HepG2 (cell line): ENCODE data around the gene OR6C68. TPM values are rescaled to one million over a fixed set of nuclear protein-coding genes. Genes with fewer than 3 reads are reported as not detected.

Experiments
- ATAC-seq: fragments of 200-7000 bp; cut with Tn5 transposase; 3 replicates; pipeline ENCODE4 v1.9.1; 2020; ENCODE audit warnings: mild to moderate bottlenecking, moderate library complexity
- BruUV-seq: library from RNA; stranded (reverse); fragments of 400-500 nt; replicated peaks from 2 replicates; lab custom pipeline; 2021; lab: Mats Ljungman, UMichigan
- CTCF ChIA-PET: fragments of 300-600 bp; formaldehyde crosslinking; extraction: SDS; loops from one replicate; lab custom pipeline; 2021; ENCODE audit warnings: low total read pairs, inconsistent platforms, low intra/inter-chr PET ratio; lab: Yijun Ruan, JAX
- POLR2A ChIA-PET: fragments of 350-600 bp; sonication (Branson Sonifier 250); formaldehyde crosslinking; loops from one replicate; lab custom pipeline; 2020; ENCODE audit warnings: antibody characterized with exemption, inconsistent platforms; lab: Yijun Ruan, JAX
- DNase-seq: peaks from one replicate; pipeline ENCODE4 v3.0.0-alpha.2; 2015; ENCODE audit warnings: low spot score
- FAIRE-seq: peaks from 3 replicates; lab custom pipeline; 2011; peaks lifted over from hg19 to GRCh38; lab: Jason Lieb, UNC
- H2AFZ ChIP-seq: one replicate; pipeline ENCODE4 v1.6.1; 2011; ENCODE audit warnings: low read length, inconsistent platforms
- H3K27ac ChIP-seq: fragments of 300-600 bp; 3 replicates; pipeline ENCODE4 v1.8.0; 2011; ENCODE audit warnings: mixed run types, mild to moderate bottlenecking, mixed read lengths, low read length, inconsistent platforms; ENCODE audit not compliant: insufficient read depth; ENCODE audit errors: extremely low read length
- H3K27me3 ChIP-seq, 2 experiments: fragments of 200-600 bp in 1 of 2; 2 replicates in 1 of 2; 3 replicates in 1 of 2; pipeline versions ENCODE4 v1.6.0 to v1.8.0; 2011; ENCODE audit warnings: low read length in 2 of 2, mild to moderate bottlenecking in 2 of 2, moderate library complexity in 2 of 2, inconsistent platforms in 1 of 2; ENCODE audit not compliant: insufficient read depth in 2 of 2, control insufficient read depth in 1 of 2
- H3K36me3 ChIP-seq, 2 experiments: fragments of 200-600 bp in 1 of 2; replicated peaks in 1 of 2; 2 replicates in 1 of 2; 3 replicates in 1 of 2; pipeline versions ENCODE4 v1.5.1 to v1.8.0; 2011; ENCODE audit warnings: low read length in 2 of 2, inconsistent platforms in 1 of 2; ENCODE audit not compliant: insufficient read depth in 2 of 2, control insufficient read depth in 1 of 2
- H3K4me1 ChIP-seq: 2 replicates; pipeline ENCODE4 v1.5.1; 2012; ENCODE audit warnings: low read length, inconsistent platforms; ENCODE audit not compliant: insufficient read depth
- H3K4me2 ChIP-seq: 2 replicates; pipeline ENCODE4 v1.6.0; 2011; ENCODE audit warnings: low read depth, low read length, inconsistent platforms
- H3K4me3 ChIP-seq, 3 experiments: fragments of 200-600 bp in 1 of 3; sonication (generic), shearing (Covaris generic) in 1 of 3; replicated peaks in 1 of 3; 2 replicates each; pipeline ENCODE4 v1.5.1; 2011 to 2016; ENCODE audit warnings: low read length in 3 of 3, inconsistent platforms in 2 of 3, low read depth in 2 of 3, mild to moderate bottlenecking in 2 of 3, control low read depth in 1 of 3, mixed read lengths in 1 of 3; ENCODE audit not compliant: insufficient read depth in 1 of 3
- H3K79me2 ChIP-seq: one replicate; pipeline ENCODE4 v1.6.1; 2011; ENCODE audit warnings: low read length, inconsistent platforms; ENCODE audit not compliant: insufficient read depth
- H3K9ac ChIP-seq: 2 replicates; pipeline ENCODE4 v1.6.0; 2011; ENCODE audit warnings: mild to moderate bottlenecking, low read depth, low read length, inconsistent platforms; ENCODE audit not compliant: insufficient read depth
- H3K9me3 ChIP-seq: 2 replicates; pipeline ENCODE4 v1.5.1; 2012; ENCODE audit warnings: mild to moderate bottlenecking, low read length
- H4K20me1 ChIP-seq: 2 replicates; pipeline ENCODE4 v1.6.0; 2011; ENCODE audit warnings: inconsistent platforms, mild to moderate bottlenecking, low read length, moderate library complexity; ENCODE audit not compliant: insufficient read depth
- AGO1 ChIP-seq: fragments of 200-400 bp; formaldehyde crosslinking; IDR thresholded peaks from 2 replicates; pipeline ENCODE4 v1.6.1; 2017; ENCODE audit warnings: mild to moderate bottlenecking, low read depth, low read length, moderate library complexity; ENCODE audit not compliant: poor library complexity, severe bottlenecking
- AHDC1 ChIP-seq: sonication (generic); formaldehyde crosslinking; IDR thresholded peaks from 2 replicates; pipeline ENCODE4 v1.5.1; 2020; ENCODE audit warnings: mild to moderate bottlenecking, missing genetic modification reagents, borderline replicate concordance
- CBFB ChIP-seq: sonication (generic); formaldehyde crosslinking; IDR thresholded peaks from 2 replicates; pipeline ENCODE4 v1.4.0; 2020; ENCODE audit warnings: missing genetic modification reagents
- CBX1 ChIP-seq: IDR thresholded peaks from one replicate; pipeline ENCODE4 v1.6.1; 2016; ENCODE audit warnings: antibody characterized with exemption, low read depth
- IKZF4 ChIP-seq: sonication (generic); formaldehyde crosslinking; IDR thresholded peaks from 2 replicates; pipeline ENCODE4 v1.5.1; 2020; ENCODE audit warnings: borderline replicate concordance, mild to moderate bottlenecking, low read depth, missing genetic modification reagents; ENCODE audit errors: not compliant biosample characterization
- KLF16 ChIP-seq, 2 experiments: sonication (generic) in 1 of 2; formaldehyde crosslinking in 1 of 2; IDR thresholded peaks; 2 replicates each; pipeline versions ENCODE4 v1.6.1 to v1.8.0; 2016 to 2023; ENCODE audit warnings: missing genetic modification reagents in 2 of 2, missing compliant biosample characterization in 1 of 2
- MAFG ChIP-seq: sonication (generic); formaldehyde crosslinking; IDR thresholded peaks from 2 replicates; pipeline ENCODE4 v1.5.1; 2020; ENCODE audit warnings: mild to moderate bottlenecking, missing genetic modification reagents
- MEIS2 ChIP-seq: sonication (generic); formaldehyde crosslinking; IDR thresholded peaks from 2 replicates; pipeline ENCODE4 v1.9.0; 2021; ENCODE audit warnings: mild to moderate bottlenecking, missing genetic modification reagents
- NCOA2 ChIP-seq: sonication (generic); formaldehyde crosslinking; IDR thresholded peaks from 2 replicates; pipeline ENCODE4 v1.8.0; 2022; ENCODE audit warnings: inconsistent platforms
- RNF2 ChIP-seq: fragments of 450-650 bp; conservative IDR thresholded peaks from 2 replicates; pipeline ENCODE4 v1.6.1; 2016; ENCODE audit warnings: low read depth
- SETDB1 ChIP-seq: sonication (generic); formaldehyde crosslinking; IDR thresholded peaks from 2 replicates; pipeline ENCODE4 v1.5.1; 2020; ENCODE audit warnings: missing genetic modification reagents, mild to moderate bottlenecking, borderline replicate concordance
- SIN3B ChIP-seq: fragments of 150-350 bp; IDR thresholded peaks from 2 replicates; pipeline ENCODE4 v1.6.1; 2014; ENCODE audit warnings: low read length
- SRSF1 ChIP-seq: fragments of 200-400 bp; formaldehyde crosslinking; optimal IDR thresholded peaks from 2 replicates; pipeline ENCODE3; 2017; ENCODE audit warnings: mild to moderate bottlenecking, low read depth, low read length, moderate library complexity
- TEAD3 ChIP-seq: optimal IDR thresholded peaks from 2 replicates; pipeline ENCODE3; 2016; ENCODE audit warnings: borderline replicate concordance
- ZFY ChIP-seq: sonication (generic); formaldehyde crosslinking; IDR thresholded peaks from 2 replicates; pipeline ENCODE4 v1.4.0; 2020; ENCODE audit warnings: missing genetic modification reagents
- ZKSCAN8 ChIP-seq: IDR thresholded peaks from 2 replicates; pipeline ENCODE4 v1.6.1; 2016; ENCODE audit warnings: borderline replicate concordance, missing genetic modification reagents, missing compliant biosample characterization
- ZNF558 ChIP-seq: sonication (generic); formaldehyde crosslinking; IDR thresholded peaks from 2 replicates; pipeline ENCODE4 v1.9.0; 2022; ENCODE audit warnings: mild to moderate bottlenecking, missing genetic modification reagents, borderline replicate concordance
- WGBS: methylation state at CpG from one replicate; pipeline ENCODE4 v1.1.6; 2017; ENCODE audit warnings: low lambda C conversion rate; 5-methylcytosine and 5-hydroxymethylcytosine counted together
- in situ Hi-C: cut with HindIII; loops from 2 replicates; pipeline ENCODE4 v1.10.0; 2017; ENCODE audit warnings: low pct_unique_long_range_greater_than_20kb; ENCODE audit not compliant: extremely low pct_ligation_motif_present
- intact Hi-C: fragments of 100-400 bp; cut with micrococcal nuclease; formaldehyde crosslinking; loops from one replicate; pipeline ENCODE4 v1.10.0; 2022; ENCODE audit not compliant: unreplicated experiment
- polyA plus RNA-seq, 8 experiments: library from polyadenylated mRNA; depleted of rRNA in 3 of 8; stranded (reverse) in 7 of 8; unstranded in 1 of 8; fragments of >200 nt; fragmentation: Illumina TruSeq in 4 of 8; extraction: Trizol in 4 of 8; gene quantifications; 2 replicates each; pipeline versions ENCODE4 v1.2.1 to v1.2.3, GENCODE V29; 2011 to 2016; ENCODE audit warnings: low read depth in 4 of 8, missing spikeins in 1 of 8, mixed read lengths in 1 of 8; ENCODE audit not compliant: insufficient read depth in 1 of 8
- total RNA-seq, 5 experiments: library from RNA; depleted of rRNA; stranded (reverse); fragments of >200 nt; fragmentation: Illumina TruSeq; extraction: Trizol; gene quantifications; 2 replicates each; pipeline ENCODE4 v1.2.3, GENCODE V29; 2016; ENCODE audit warnings: low read depth in 1 of 5
- TF ChIP-seq, protein P1 (sequence below): sonication (generic); formaldehyde crosslinking; IDR thresholded peaks from 2 replicates; pipeline ENCODE4; 2020; ENCODE audit warnings: missing genetic modification reagents, mild to moderate bottlenecking, borderline replicate concordance

OR6C68 gene
- total and polyA plus RNA-seq, 2 of the 13 experiments (the other 11 are each of a cell fraction or from before 2014, with no cell fraction given): not detected

- Histone ChIP-seq H2AFZ (no peak overlapping the region), H3K27ac (no peak overlapping the region), H4K20me1 (no peaks in the 10 kb centered on the region), H3K79me2 (no peaks in the 10 kb centered on the region), H3K4me1 (no peaks in the 10 kb centered on the region), H3K9me3 (no peaks in the 10 kb centered on the region), H3K36me3 (no peaks in the 10 kb centered on the region), H3K27me3 (no peaks in the 10 kb centered on the region), H3K9ac (no peak overlapping the region), H3K4me3 (no peak overlapping the region), H3K4me2 (no peak overlapping the region)
- DNase-seq (no peak), ATAC-seq (no peak), FAIRE-seq (no peak)
- POLR2A ChIA-PET: no interaction called here
- in situ Hi-C loops: no loop called here
- 25% methylated on average over 2 of the region's 2 CpGs for WGBS
- CTCF ChIA-PET: no interaction called here
- no TSS peak for BruUV-seq
- intact Hi-C loops: no loop called here
- TF ChIP-seq, protein P1, sequence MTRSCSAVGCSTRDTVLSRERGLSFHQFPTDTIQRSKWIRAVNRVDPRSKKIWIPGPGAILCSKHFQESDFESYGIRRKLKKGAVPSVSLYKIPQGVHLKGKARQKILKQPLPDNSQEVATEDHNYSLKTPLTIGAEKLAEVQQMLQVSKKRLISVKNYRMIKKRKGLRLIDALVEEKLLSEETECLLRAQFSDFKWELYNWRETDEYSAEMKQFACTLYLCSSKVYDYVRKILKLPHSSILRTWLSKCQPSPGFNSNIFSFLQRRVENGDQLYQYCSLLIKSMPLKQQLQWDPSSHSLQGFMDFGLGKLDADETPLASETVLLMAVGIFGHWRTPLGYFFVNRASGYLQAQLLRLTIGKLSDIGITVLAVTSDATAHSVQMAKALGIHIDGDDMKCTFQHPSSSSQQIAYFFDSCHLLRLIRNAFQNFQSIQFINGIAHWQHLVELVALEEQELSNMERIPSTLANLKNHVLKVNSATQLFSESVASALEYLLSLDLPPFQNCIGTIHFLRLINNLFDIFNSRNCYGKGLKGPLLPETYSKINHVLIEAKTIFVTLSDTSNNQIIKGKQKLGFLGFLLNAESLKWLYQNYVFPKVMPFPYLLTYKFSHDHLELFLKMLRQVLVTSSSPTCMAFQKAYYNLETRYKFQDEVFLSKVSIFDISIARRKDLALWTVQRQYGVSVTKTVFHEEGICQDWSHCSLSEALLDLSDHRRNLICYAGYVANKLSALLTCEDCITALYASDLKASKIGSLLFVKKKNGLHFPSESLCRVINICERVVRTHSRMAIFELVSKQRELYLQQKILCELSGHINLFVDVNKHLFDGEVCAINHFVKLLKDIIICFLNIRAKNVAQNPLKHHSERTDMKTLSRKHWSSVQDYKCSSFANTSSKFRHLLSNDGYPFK (CRISPR knock-in tag): no peak
- no peak for TF ChIP-seq ZKSCAN8 (CRISPR knock-in tag)
- no peak for TF ChIP-seq MAFG (CRISPR knock-in tag)
- TF ChIP-seq NCOA2 (CRISPR knock-in tag): no peak
- no peak for TF ChIP-seq CBFB (CRISPR knock-in tag)
- no peak for TF ChIP-seq SETDB1 (CRISPR knock-in tag)
- no peak for TF ChIP-seq ZNF558 (CRISPR knock-in tag)
- TF ChIP-seq MEIS2 (CRISPR knock-in tag): no peak
- no peak for TF ChIP-seq KLF16 (CRISPR knock-in tag; IDR thresholded peaks at IDR 0.05)
- no peak for TF ChIP-seq SIN3B
- TF ChIP-seq RNF2: no peak
- no peak for TF ChIP-seq AGO1
- no peak for TF ChIP-seq IKZF4 (CRISPR knock-in tag)
- no peak for TF ChIP-seq AHDC1
- no peak for TF ChIP-seq ZFY
- TF ChIP-seq TEAD3 (CRISPR knock-in tag): no peak
- no peak for TF ChIP-seq SRSF1
- TF ChIP-seq CBX1: no peak
These were observed 22.9 kb upstream of the OR6C68 start for GRCh38 chr12:55469291-55469690.
